Measurements from ENCODE around the gene RTKN.

RTKN gene

GRCh38 chr2:74420006-74420405, 21.7 kb downstream of the RTKN start:
- ATAC-seq = no peak
- TF ChIP-seq PPARA (CRISPR knock-in tag; IDR thresholded peaks at IDR 0.05; ENCODE audit: borderline replicate concordance) (no peak), POU6F1 (CRISPR knock-in tag; IDR thresholded peaks at IDR 0.05; ENCODE audit: borderline replicate concordance, low read depth) (no peak), ESRRG (CRISPR knock-in tag; IDR thresholded peaks at IDR 0.05) (no peak), CSRNP3 (CRISPR knock-in tag; IDR thresholded peaks at IDR 0.05) (no peak), ZFP30 (CRISPR knock-in tag; IDR thresholded peaks at IDR 0.05) (no peak), ZNF8 (CRISPR knock-in tag; IDR thresholded peaks at IDR 0.05) (no peak)

GRCh38 chr2:74419345-74419744, 22.4 kb downstream of the RTKN start:
- TF ChIP-seq PATZ1 (CRISPR knock-in tag; IDR thresholded peaks at IDR 0.05; ENCODE audit: borderline replicate concordance) (no peak), TOX (CRISPR knock-in tag; IDR thresholded peaks at IDR 0.05; ENCODE audit: borderline replicate concordance) (no peak), ZNF70 (CRISPR knock-in tag; IDR thresholded peaks at IDR 0.05) (no peak), ZFP30 (CRISPR knock-in tag; IDR thresholded peaks at IDR 0.05) (no peak), RARB (CRISPR knock-in tag; IDR thresholded peaks at IDR 0.05) (no peak), BACH2 (CRISPR knock-in tag; IDR thresholded peaks at IDR 0.05; ENCODE audit: borderline replicate concordance) (no peak), GLIS3 (CRISPR knock-in tag; IDR thresholded peaks at IDR 0.05) (no peak), CSDC2 (CRISPR knock-in tag; IDR thresholded peaks at IDR 0.05) (no peak), POU6F1 (CRISPR knock-in tag; IDR thresholded peaks at IDR 0.05; ENCODE audit: borderline replicate concordance, low read depth) (no peak), ISL1 (CRISPR knock-in tag; IDR thresholded peaks at IDR 0.05) (no peak), ZNF565 (CRISPR knock-in tag; conservative IDR thresholded peaks at IDR 0.05; ENCODE audit: low read depth) (no peak), TSHZ2 (CRISPR knock-in tag; IDR thresholded peaks at IDR 0.05) (no peak), CSRNP3 (CRISPR knock-in tag; IDR thresholded peaks at IDR 0.05) (no peak), SNAI2 (CRISPR knock-in tag; IDR thresholded peaks at IDR 0.05) (no peak)

GRCh38 chr2:74418312-74418711, 23.4 kb downstream of the RTKN start:
- TF ChIP-seq RARB (CRISPR knock-in tag; IDR thresholded peaks at IDR 0.05) (no peak), ESRRG (CRISPR knock-in tag; IDR thresholded peaks at IDR 0.05) (no peak), TOX (CRISPR knock-in tag; IDR thresholded peaks at IDR 0.05; ENCODE audit: borderline replicate concordance) (no peak)
- no peak for ATAC-seq

More at GRCh38 chr2:74419345-74419744, 22.4 kb downstream of the RTKN start:
- no peak for ATAC-seq
